Stimulated activated CD8-positive, alpha-beta memory T cell treated with anti-CD3 and anti-CD28 coated beads, Interleukin-15, amount 100 ng/mL, for 48 hours (primary cell): ENCODE results near the gene SH3GL1.

Experiments
- DNase-seq, 2 donors: peaks; one replicate each; pipeline ENCODE4 v3.0.0-alpha.2; 2020; ENCODE audit warnings: low read depth in 2 of 2

Gene SH3GL1

GRCh38 chr19:4375164-4376027 lies 25.0 kb downstream of the SH3GL1 start:
- no peak for DNase-seq

GRCh38 chr19:4374498-4375163 lies 25.7 kb downstream of the SH3GL1 start:
- no peak for DNase-seq

GRCh38 chr19:4373601-4374497 lies 26.5 kb downstream of the SH3GL1 start:
- no peak for DNase-seq

DNA sequence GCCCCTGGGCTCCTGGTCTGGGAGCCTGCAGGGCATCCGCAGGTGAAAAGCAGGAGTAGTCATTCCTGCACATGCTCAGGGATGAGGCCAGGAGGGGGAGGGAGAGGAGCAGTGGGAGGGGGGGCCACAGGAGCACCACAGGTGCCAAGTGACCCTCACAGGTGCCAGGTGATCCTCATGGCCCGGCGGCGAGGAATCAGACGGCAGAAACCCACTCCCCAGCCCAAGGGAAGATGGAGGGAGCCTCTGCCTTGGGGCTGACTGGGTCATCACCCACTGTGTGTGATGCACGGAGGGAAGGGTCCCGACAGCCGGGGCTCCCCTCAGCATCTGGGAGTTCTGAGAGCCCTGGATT lies 27.4 kb downstream of the SH3GL1 start:
- no peak for DNase-seq

DNA sequence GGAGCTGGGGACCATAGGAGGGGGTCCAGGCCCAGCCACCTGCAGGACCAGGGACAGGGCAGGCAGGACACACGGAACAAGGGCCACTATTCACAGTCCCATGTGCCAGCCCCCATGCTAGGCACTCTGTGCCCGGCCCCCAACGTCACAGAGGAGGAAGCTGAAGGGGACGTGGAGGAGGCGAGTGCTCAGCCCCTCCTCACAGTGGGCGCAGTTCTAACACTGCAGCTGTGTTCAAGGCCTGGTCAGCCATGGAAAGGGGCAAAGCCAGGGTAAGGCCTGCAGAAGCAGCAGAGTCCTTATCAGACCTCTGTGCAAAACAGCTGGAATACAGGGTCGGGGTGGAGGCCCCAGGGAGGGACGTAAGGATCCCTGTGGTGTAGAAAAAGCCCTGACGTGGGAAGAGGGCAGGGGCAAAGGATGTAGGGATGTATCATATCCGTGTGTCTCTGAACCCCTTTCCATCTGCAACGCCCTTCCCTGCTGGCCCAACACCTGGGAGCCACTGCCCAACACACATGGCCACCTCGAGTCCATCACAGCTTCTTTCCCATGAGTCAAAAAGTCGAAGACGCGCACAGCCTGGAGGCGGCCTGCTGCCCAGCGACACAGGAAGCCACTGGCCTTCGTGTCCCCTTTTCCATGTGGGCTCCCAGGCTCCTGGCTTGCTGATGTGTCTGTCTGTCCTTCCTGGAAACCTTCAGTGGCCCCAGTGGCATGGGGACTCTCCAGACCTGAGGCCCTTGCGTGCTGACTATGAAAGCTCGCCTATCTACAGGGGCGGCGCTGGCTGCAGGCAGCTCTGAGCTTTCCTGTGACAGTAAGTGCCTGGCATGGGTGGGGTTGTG lies 28.0 kb downstream of the SH3GL1 start:
- DNase-seq = no peak

- DNase-seq = no peak
These were observed 28.8 kb downstream of the SH3GL1 start for GRCh38 chr19:4371247-4372164.

GRCh38 chr19:4370418-4371041 lies 29.8 kb downstream of the SH3GL1 start:
- DNase-seq = no peak

GRCh38 chr19:4369888-4370260 lies 30.5 kb downstream of the SH3GL1 start:
- DNase-seq = peak; percentile 74 to 77

DNA sequence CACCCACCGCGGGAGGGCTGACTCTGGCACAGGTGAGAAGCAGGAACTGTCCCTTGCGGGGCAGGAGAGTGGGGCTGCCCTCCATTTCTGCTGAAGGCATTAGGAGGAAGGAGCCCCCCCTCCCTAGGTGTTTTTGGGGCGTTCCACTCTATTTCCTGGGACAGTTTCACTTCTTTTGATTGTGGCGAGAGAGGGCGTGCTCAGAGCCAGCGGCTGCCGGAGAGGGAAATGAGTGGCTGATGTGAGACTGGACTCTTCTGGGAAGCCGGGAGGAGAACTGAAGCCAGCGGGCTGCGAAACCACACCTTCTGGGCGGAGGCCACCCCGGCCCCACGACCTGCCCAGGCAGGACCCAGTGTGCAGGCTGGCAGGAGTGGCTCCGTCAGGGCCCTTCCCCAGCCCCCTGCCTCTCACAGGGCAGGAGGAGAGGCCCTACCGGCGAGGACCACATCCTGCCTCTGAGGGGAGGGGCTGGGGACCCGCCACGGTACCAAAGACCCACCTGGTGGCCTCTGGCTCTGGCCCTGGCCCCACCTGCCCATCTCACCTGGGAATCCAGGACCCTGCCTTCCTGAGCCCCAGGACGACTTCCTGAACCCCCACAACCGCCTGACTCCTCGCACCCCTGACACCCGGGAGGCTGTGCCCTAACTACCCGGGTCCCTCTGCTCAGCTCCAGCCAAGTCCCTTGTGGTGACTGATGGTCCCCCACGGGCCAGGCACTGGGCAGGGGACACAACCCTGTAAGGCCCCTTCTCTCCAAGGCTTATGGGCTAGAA lies 31.0 kb downstream of the SH3GL1 start:
- DNase-seq = peak; percentile 71 to 72

GRCh38 chr19:4368128-4368820 lies 32.1 kb downstream of the SH3GL1 start:
- DNase-seq = no peak

DNA sequence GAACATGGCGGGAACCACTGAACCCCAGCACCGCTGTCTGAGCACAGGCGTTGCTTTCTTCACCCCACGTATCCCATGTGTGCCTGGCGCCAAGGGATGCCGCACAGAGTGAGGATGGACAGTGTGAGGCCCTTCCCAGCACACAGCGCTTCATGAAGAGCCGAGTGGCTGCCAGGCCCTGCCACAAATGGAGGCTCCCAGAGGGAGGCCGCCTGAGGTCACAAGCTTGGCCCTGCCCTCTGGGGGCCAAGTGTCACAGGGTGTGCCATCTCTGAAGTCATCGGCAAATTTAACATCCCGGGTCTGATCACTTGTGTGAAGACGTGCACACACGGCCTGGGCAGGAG lies 32.6 kb downstream of the SH3GL1 start:
- no peak for DNase-seq

DNA sequence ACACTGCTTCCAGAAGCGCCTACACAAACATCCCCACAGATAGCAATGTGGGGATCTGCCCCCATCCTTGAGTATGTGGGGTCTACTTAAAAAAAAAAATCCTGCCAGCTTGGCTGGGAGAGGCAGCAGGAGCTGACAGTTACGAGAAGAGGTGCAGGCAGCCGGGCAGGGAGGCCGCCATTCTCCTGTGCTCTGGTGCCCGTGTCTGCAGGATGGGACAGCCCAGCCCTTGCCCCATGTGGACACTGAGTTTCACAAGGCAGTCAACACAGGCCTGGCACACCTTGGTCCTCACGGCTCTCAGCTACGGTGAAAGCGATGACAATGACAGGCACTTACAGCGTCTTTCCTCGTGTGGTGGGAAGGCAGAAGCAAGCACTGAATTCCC lies 33.0 kb downstream of the SH3GL1 start:
- DNase-seq = no peak

- DNase-seq = no peak
These were observed 33.5 kb downstream of the SH3GL1 start for GRCh38 chr19:4366666-4367335.

GRCh38 chr19:4365791-4366665 lies 34.3 kb downstream of the SH3GL1 start:
- DNase-seq = no peak

DNA sequence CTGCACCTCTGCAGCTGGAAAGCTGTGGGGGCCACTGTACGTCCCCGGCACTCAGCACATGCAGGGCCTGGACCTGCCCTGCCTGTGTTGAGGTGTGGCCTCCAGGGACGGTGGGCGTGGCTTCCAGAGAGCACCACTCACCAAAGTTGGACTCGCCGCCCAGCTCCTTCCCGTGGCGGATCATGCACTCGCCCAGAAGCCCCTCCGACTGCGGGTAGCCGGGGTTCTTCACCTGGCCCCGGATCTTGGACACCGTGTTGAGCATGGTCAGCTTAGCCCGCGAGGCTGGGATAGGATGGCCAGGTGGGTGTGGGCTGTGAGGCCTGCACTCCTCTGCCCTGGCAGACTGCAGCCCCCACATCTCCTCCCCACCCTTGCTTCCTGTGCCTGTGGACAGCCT lies 35.0 kb downstream of the SH3GL1 start:
- no peak for DNase-seq

DNA sequence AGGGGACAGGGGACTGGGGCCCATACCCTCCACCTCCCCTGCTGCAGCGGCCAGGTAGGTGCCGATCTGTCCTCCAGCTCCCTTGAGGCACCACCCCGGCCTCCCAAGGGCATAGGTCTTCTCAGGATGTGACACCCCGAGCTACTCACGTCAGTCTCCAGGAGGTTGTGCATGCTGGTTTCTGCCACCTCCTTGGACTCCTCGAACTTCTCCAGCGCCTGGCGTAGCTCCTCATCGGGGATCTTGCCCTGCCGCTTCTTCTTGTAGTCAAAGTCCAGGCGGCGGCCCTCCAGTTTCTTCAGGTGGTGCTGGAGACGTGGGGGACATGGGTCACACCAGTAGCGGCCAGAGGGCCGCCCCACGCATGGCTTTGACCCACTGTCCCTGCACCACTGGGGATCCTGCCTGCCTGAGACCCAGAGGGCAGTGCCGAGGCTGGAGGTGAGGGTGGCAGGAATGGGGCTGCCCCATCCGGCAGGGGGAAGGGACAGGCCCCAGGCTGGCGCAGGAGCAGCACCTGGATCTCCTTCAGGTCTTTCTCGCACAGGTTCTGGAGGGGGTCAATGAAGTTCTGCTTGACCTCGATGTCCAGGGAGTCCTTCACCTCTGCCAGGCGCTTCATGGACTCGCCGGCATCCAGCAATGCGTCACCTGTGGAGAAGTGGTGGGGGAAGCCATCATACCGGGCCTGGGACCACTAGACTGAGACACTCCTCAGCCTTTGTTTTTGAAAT lies 36.6 kb downstream of the SH3GL1 start:
- no peak for DNase-seq
